Mucosa of rectum (tissue), 2 donors: ENCODE results near the gene MAP3K9.

Experiments used
- H3K27ac ChIP-seq, 2 donors: one replicate each; pipeline ENCODE4 v1.7.0; 2013; ENCODE audit warnings: inconsistent platforms in 2 of 2, low read depth in 2 of 2, low read length in 2 of 2
- H3K27me3 ChIP-seq, 2 donors: one replicate each; pipeline ENCODE4 v1.7.0; 2013; ENCODE audit warnings: low read length in 2 of 2; ENCODE audit not compliant: control insufficient read depth in 2 of 2, insufficient read depth in 2 of 2
- H3K36me3 ChIP-seq, 2 donors: one replicate each; pipeline ENCODE4 v1.7.0; 2013; ENCODE audit warnings: low read length in 2 of 2; ENCODE audit not compliant: control insufficient read depth in 2 of 2, insufficient read depth in 2 of 2
- H3K4me1 ChIP-seq, 2 donors: one replicate each; pipeline ENCODE4 v1.7.0; 2013; ENCODE audit warnings: low read length in 2 of 2, mild to moderate bottlenecking in 1 of 2; ENCODE audit not compliant: control insufficient read depth in 2 of 2, insufficient read depth in 2 of 2
- H3K4me3 ChIP-seq, 2 donors: one replicate each; pipeline ENCODE4 v1.7.0; 2013; ENCODE audit warnings: low read length in 2 of 2
- H3K9ac ChIP-seq, 2 donors: one replicate each; pipeline ENCODE4 v1.7.0; 2013; ENCODE audit warnings: low read length in 2 of 2, low read depth in 1 of 2, mild to moderate bottlenecking in 1 of 2
- H3K9me3 ChIP-seq, 2 donors: one replicate each; pipeline ENCODE4 v1.7.0; 2013; ENCODE audit warnings: low read length in 2 of 2; ENCODE audit not compliant: control insufficient read depth in 2 of 2
- donor health status: healthy.
- donor health status: Normal muscosa, but diverticular disease.

The MAP3K9 gene

DNA sequence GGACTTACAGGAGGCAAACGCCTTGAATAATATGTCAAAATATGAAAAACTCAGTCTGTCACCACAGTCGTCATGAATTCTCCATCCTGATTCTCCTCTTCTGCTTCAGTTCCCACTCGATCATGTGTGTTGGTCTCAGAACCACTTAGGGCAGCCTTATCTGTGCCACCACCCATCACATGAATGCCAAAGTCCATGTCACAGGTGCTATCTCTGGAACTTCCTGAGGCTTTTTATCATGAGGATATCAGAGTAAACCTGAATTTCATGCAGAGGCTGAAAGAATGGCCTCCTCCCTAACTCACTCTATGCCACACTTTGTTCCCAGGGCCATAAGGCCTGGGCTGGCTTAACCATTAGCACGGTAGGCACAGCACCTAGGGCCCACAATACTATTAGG, 28.8 kb upstream of the MAP3K9 start:
- H3K27me3 ChIP-seq = no peaks in the 10 kb centered on the region
- H3K9me3 ChIP-seq = no peaks in the 10 kb centered on the region
- no peaks in the 10 kb centered on the region for H3K36me3 ChIP-seq
- peaks cover 0 to 3% of the 10 kb centered on the region in 2 donors for H3K4me1 ChIP-seq
- no peak overlapping the region for H3K4me3 ChIP-seq
- H3K9ac ChIP-seq = no peak overlapping the region
- no peak overlapping the region for H3K27ac ChIP-seq

GRCh38 chr14:70836946-70837345, 27.6 kb upstream of the MAP3K9 start:
- H3K27me3 ChIP-seq = no peaks in the 10 kb centered on the region
- no peak overlapping the region for H3K27ac ChIP-seq
- H3K36me3 ChIP-seq = no peaks in the 10 kb centered on the region
- H3K9ac ChIP-seq = no peak overlapping the region
- no peaks in the 10 kb centered on the region for H3K9me3 ChIP-seq
- H3K4me1 ChIP-seq = peaks cover 0 to 3% of the 10 kb centered on the region in 2 donors
- H3K4me3 ChIP-seq = no peak overlapping the region

DNA sequence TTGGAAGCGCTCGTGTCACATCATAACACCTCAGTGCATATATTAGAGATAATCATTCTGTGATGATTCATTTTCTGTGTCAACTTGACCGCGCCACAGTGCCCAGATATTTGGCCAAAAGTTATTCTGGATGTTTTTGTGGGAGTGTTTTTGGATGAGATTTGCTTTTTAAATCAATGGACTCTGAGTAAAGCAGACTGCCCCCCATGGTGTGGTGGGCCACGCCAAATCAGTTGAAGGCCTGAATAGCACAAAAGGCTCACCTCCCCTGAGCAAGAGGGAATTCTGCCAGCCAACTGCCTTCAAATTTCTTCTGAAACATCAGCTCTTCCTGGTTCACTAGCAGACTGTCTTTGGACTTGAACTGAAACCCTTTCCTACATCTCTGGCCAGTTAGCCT, 24.6 kb upstream of the MAP3K9 start:
- H3K9me3 ChIP-seq = no peaks in the 10 kb centered on the region
- no peak overlapping the region for H3K9ac ChIP-seq
- H3K4me1 ChIP-seq = peaks cover 0 to 3% of the 10 kb centered on the region in 2 donors
- H3K27ac ChIP-seq = no peak overlapping the region
- no peaks in the 10 kb centered on the region for H3K27me3 ChIP-seq
- H3K36me3 ChIP-seq = no peaks in the 10 kb centered on the region
- H3K4me3 ChIP-seq = no peak overlapping the region

DNA sequence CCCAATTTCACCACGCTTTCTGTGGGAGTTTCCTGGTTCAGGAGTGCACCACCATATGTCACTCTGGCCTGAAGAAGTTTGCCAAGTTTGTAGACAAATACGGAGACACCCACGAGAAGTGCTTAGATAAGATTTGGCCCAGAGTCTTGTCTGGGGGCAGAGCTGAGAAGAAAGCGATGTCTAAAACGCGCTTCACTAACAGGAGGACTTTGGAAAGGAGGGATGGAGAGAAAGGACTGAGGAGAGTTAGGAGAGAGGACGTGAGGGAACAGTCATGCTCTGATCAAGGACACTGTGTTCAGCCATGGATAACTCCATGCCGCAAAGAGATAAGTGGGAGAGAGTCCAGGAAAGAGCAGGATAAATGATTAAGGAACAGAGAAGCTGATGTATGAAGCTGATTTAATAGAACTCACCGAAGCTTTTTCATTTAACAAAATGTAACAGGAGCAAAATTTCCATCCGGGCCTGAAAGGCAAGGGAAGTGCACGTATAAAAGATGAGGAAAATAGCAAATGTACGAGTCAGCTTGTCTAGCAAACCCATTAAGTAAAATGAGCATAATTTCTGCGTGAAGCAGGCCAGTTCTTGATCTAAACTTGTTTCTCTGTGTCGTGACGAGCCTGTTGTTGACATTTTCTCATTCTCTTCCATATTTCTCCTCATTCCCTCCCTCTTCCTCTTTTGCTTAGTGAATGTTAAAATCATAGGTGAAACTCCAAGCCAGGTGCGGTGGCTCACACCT, 23.4 kb upstream of the MAP3K9 start:
- H3K9me3 ChIP-seq = no peaks in the 10 kb centered on the region
- no peak overlapping the region for H3K27ac ChIP-seq
- no peaks in the 10 kb centered on the region for H3K4me1 ChIP-seq
- H3K36me3 ChIP-seq = no peaks in the 10 kb centered on the region
- no peak overlapping the region for H3K4me3 ChIP-seq
- H3K27me3 ChIP-seq = no peaks in the 10 kb centered on the region
- no peak overlapping the region for H3K9ac ChIP-seq

- H3K27me3 ChIP-seq = no peaks in the 10 kb centered on the region
- no peaks in the 10 kb centered on the region for H3K9me3 ChIP-seq
- no peaks in the 10 kb centered on the region for H3K36me3 ChIP-seq
- H3K4me3 ChIP-seq = no peak overlapping the region
- H3K9ac ChIP-seq = no peak overlapping the region
- H3K27ac ChIP-seq = no peak overlapping the region
- H3K4me1 ChIP-seq = no peaks in the 10 kb centered on the region
Observed at GRCh38 chr14:70830998-70831781, 21.9 kb upstream of the MAP3K9 start.

GRCh38 chr14:70828188-70828587, 18.9 kb upstream of the MAP3K9 start:
- Histone ChIP-seq H3K4me1 (no peaks in the 10 kb centered on the region), H3K27me3 (peaks cover 2 to 3% of the 10 kb centered on the region in 2 donors), H3K9me3 (no peaks in the 10 kb centered on the region), H3K36me3 (no peaks in the 10 kb centered on the region), H3K9ac (no peak overlapping the region), H3K27ac (no peak overlapping the region), H3K4me3 (no peak overlapping the region)

GRCh38 chr14:70827752-70828151, 18.4 kb upstream of the MAP3K9 start:
- no peak overlapping the region for H3K9ac ChIP-seq
- H3K36me3 ChIP-seq = no peaks in the 10 kb centered on the region
- H3K27ac ChIP-seq = no peak overlapping the region
- H3K4me1 ChIP-seq = peaks cover 0 to 2% of the 10 kb centered on the region in 2 donors
- no peak overlapping the region for H3K4me3 ChIP-seq
- peaks cover 2 to 8% of the 10 kb centered on the region in 2 donors for H3K27me3 ChIP-seq
- no peaks in the 10 kb centered on the region for H3K9me3 ChIP-seq

GRCh38 chr14:70827347-70827746, 18.0 kb upstream of the MAP3K9 start:
- Histone ChIP-seq H3K36me3 (no peaks in the 10 kb centered on the region), H3K27me3 (peaks cover 2 to 9% of the 10 kb centered on the region in 2 donors), H3K9ac (no peak overlapping the region), H3K27ac (no peak overlapping the region), H3K4me1 (peaks cover 0 to 3% of the 10 kb centered on the region in 2 donors), H3K4me3 (no peak overlapping the region), H3K9me3 (no peaks in the 10 kb centered on the region)

DNA sequence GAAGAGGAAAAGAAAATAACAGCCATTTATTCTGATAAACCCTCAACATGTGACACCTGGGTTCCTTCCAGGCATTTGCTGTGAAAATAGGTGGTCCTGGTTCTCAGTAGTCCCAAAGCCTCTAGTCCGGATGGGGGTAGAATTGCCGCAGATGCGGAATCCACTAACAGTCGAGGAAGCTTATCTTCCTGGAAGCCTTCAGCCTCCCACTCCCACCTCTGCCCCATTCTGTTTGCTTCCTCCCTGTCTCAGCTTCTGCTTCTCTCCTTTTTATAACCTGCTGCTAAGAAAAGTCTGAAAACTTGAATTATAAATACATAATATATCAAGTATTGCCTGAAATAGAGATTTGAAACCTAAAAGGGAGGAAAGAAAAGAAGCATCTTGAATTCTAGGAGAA, 14.0 kb upstream of the MAP3K9 start:
- no peaks in the 10 kb centered on the region for H3K36me3 ChIP-seq
- peaks cover 0 to 7% of the 10 kb centered on the region in 2 donors for H3K4me1 ChIP-seq
- peaks cover 13 to 22% of the 10 kb centered on the region in 2 donors for H3K27me3 ChIP-seq
- no peak overlapping the region for H3K9ac ChIP-seq
- H3K4me3 ChIP-seq = no peak overlapping the region
- no peaks in the 10 kb centered on the region for H3K9me3 ChIP-seq
- no peak overlapping the region for H3K27ac ChIP-seq

- peaks cover 13 to 22% of the 10 kb centered on the region in 2 donors for H3K27me3 ChIP-seq
- no peaks in the 10 kb centered on the region for H3K9me3 ChIP-seq
- H3K4me1 ChIP-seq = peaks cover 0 to 9% of the 10 kb centered on the region in 2 donors
- no peaks in the 10 kb centered on the region for H3K36me3 ChIP-seq
- H3K27ac ChIP-seq = no peak overlapping the region
- peak overlapping the region; percentile 66 to 69 for H3K4me3 ChIP-seq
- H3K9ac ChIP-seq = peak overlapping the region; percentile 8 to 36
Observed at GRCh38 chr14:70822530-70823185, 13.3 kb upstream of the MAP3K9 start.
